GM21737 (cell line): ENCODE results near the gene SPATA22.
"Not testable (repeated sequence)": the region's sequence is repeated elsewhere in the genome, so short reads cannot be mapped to it uniquely, and the experiment has no call there.

Experiments used
- ATAC-seq: cut with Tn5 transposase; IDR thresholded peaks from one replicate; pipeline ENCODE4 v1.9.1; 2021; ENCODE audit warnings: mild to moderate bottlenecking, moderate library complexity; ENCODE audit not compliant: unreplicated experiment

SPATA22 gene

GRCh38 chr17:3471599-3471998, at the start of gene SPATA22:
SPATA22 (minus strand) TSS chr17:3471819; CDS start chr17:3469325, 2,494 bp downstream.
- ATAC-seq = no peak

- ATAC-seq = not testable (repeated sequence)
Observed at GRCh38 chr17:3519472-3519871, 47.9 kb upstream of the SPATA22 start.

- ATAC-seq = no peak
Observed at GRCh38 chr17:3514873-3515272, 43.3 kb upstream of the SPATA22 start.

GRCh38 chr17:3514167-3514566, 42.5 kb upstream of the SPATA22 start:
- ATAC-seq = not testable (repeated sequence)

GRCh38 chr17:3513305-3514035, 41.9 kb upstream of the SPATA22 start:
- ATAC-seq = no peak

GRCh38 chr17:3512505-3513171, 41.0 kb upstream of the SPATA22 start:
- no peak for ATAC-seq

- ATAC-seq = no peak
Observed at GRCh38 chr17:3511852-3512504, 40.4 kb upstream of the SPATA22 start.

- no peak for ATAC-seq
Observed at GRCh38 chr17:3510090-3510489, 38.5 kb upstream of the SPATA22 start.

GRCh38 chr17:3507869-3508268, 36.2 kb upstream of the SPATA22 start:
- ATAC-seq = no peak

GRCh38 chr17:3507071-3507470, 35.5 kb upstream of the SPATA22 start:
- no peak for ATAC-seq

GRCh38 chr17:3506054-3506453, 34.4 kb upstream of the SPATA22 start:
- no peak for ATAC-seq

GRCh38 chr17:3505008-3505407, 33.4 kb upstream of the SPATA22 start:
- no peak for ATAC-seq

- ATAC-seq = no peak
Observed at GRCh38 chr17:3503285-3503684, 31.7 kb upstream of the SPATA22 start.

GRCh38 chr17:3502466-3502865, 30.8 kb upstream of the SPATA22 start:
- no peak for ATAC-seq

- no peak for ATAC-seq
Observed at GRCh38 chr17:3501344-3501743, 29.7 kb upstream of the SPATA22 start.

- no peak for ATAC-seq
Observed at GRCh38 chr17:3497101-3497500, 25.5 kb upstream of the SPATA22 start.

- ATAC-seq = no peak
Observed at GRCh38 chr17:3485481-3486068, 14.0 kb upstream of the SPATA22 start.

- ATAC-seq = no peak
Observed at GRCh38 chr17:3482852-3483251, 11.2 kb upstream of the SPATA22 start.

GRCh38 chr17:3479988-3480387, 8.4 kb upstream of the SPATA22 start:
- ATAC-seq = no peak

- ATAC-seq = no peak
Observed at GRCh38 chr17:3475812-3476610, 4.4 kb upstream of the SPATA22 start, which contains the start of gene ASPA. ASPA (plus strand) TSS chr17:3475997; CDS start chr17:3476160, 163 bp downstream.

GRCh38 chr17:3475251-3475685, 3.6 kb upstream of the SPATA22 start:
- ATAC-seq = no peak
